Measurements from ENCODE around the gene SPO11.

The SPO11 gene

GRCh38 chr20:57310821-57311514, 18.6 kb upstream of the SPO11 start:
- DNase-seq: no peak

- DNase-seq: no peak
Observed at GRCh38 chr20:57312138-57312537, 17.5 kb upstream of the SPO11 start.

GRCh38 chr20:57313230-57313629, 16.4 kb upstream of the SPO11 start:
- no peak for DNase-seq

GRCh38 chr20:57313951-57314350, 15.7 kb upstream of the SPO11 start:
- no peak for DNase-seq

GRCh38 chr20:57315083-57315975, 14.3 kb upstream of the SPO11 start:
- no peak for DNase-seq

- DNase-seq: no peak
Observed at GRCh38 chr20:57315976-57316480, 13.6 kb upstream of the SPO11 start.

GRCh38 chr20:57316795-57317201, 12.8 kb upstream of the SPO11 start:
- DNase-seq: no peak

- DNase-seq: no peak
Observed at GRCh38 chr20:57317316-57317788, 12.3 kb upstream of the SPO11 start.

GRCh38 chr20:57317789-57318371, 11.7 kb upstream of the SPO11 start:
- no peak for DNase-seq

- no peak for DNase-seq
Observed at GRCh38 chr20:57319584-57319983, 10.0 kb upstream of the SPO11 start.

- DNase-seq: no peak
Observed at GRCh38 chr20:57320358-57320757, 9.2 kb upstream of the SPO11 start.

- DNase-seq: no peak
Observed at GRCh38 chr20:57321142-57321541, 8.5 kb upstream of the SPO11 start.

GRCh38 chr20:57322476-57322875, 7.1 kb upstream of the SPO11 start:
- no peak for DNase-seq

- DNase-seq: no peak
Observed at GRCh38 chr20:57323034-57323433, 6.6 kb upstream of the SPO11 start.

GRCh38 chr20:57325632-57326356, 3.8 kb upstream of the SPO11 start:
- DNase-seq: no peak

GRCh38 chr20:57326667-57327455, 2.7 kb upstream of the SPO11 start:
- no peak for DNase-seq

GRCh38 chr20:57327820-57328219, 1.8 kb upstream of the SPO11 start:
- no peak for DNase-seq

GRCh38 chr20:57330998-57331397, 1.4 kb downstream of the SPO11 start:
- no peak for DNase-seq

GRCh38 chr20:57332105-57333089, 2.8 kb downstream of the SPO11 start:
- DNase-seq: no peak

GRCh38 chr20:57335392-57335791, 5.8 kb downstream of the SPO11 start:
- no peak for DNase-seq

GRCh38 chr20:57341663-57342062, 12.1 kb downstream of the SPO11 start:
- DNase-seq: no peak
